Measurements from ENCODE around the gene RABGAP1L. TPM values are rescaled to one million over a fixed set of nuclear protein-coding genes. Genes with fewer than 3 reads are reported as not detected.
"Not testable (repeated sequence)": the region's sequence is repeated elsewhere in the genome, so short reads cannot be mapped to it uniquely, and the experiment has no call there.

The RABGAP1L gene
- total RNA-seq, 2 donors from 2014 or later: 51.4 to 124 TPM

DNA sequence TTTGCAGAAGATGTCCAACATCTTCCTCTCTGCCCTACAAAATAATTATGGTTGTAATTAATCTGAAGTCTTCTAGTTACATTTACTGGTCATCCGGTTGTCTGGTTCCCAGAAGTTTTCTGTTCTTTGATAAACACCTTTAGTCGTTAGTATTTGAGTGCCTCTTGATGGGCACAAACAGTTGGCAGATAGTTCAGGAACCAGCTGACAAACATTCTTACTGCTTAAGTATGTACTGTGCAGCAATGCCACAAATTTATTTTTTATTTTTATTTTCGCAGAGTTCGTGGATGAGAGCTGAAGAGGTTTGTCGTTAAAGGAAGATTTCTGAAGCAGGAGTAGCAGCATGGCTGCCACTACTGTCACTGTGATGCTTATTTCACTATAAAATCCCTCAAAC lies 84.7 kb downstream of the RABGAP1L start:
- H3K4me3 ChIP-seq: no peak overlapping the region
- ATAC-seq (no peak), DNase-seq (no peak)
- no peaks in the 10 kb centered on the region for H3K27me3 ChIP-seq
- H3K36me3 ChIP-seq (replicated peaks in 1 of 2; ENCODE audit: insufficient read depth in 1 of 2, low read depth in 2 of 2): no peaks in the 10 kb centered on the region
- WGBS, 2 donors: 75 to 83% methylated on average over 5 of the region's 5 CpGs
- TF ChIP-seq, protein P1, sequence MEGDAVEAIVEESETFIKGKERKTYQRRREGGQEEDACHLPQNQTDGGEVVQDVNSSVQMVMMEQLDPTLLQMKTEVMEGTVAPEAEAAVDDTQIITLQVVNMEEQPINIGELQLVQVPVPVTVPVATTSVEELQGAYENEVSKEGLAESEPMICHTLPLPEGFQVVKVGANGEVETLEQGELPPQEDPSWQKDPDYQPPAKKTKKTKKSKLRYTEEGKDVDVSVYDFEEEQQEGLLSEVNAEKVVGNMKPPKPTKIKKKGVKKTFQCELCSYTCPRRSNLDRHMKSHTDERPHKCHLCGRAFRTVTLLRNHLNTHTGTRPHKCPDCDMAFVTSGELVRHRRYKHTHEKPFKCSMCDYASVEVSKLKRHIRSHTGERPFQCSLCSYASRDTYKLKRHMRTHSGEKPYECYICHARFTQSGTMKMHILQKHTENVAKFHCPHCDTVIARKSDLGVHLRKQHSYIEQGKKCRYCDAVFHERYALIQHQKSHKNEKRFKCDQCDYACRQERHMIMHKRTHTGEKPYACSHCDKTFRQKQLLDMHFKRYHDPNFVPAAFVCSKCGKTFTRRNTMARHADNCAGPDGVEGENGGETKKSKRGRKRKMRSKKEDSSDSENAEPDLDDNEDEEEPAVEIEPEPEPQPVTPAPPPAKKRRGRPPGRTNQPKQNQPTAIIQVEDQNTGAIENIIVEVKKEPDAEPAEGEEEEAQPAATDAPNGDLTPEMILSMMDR (IDR thresholded peaks at IDR 0.05): no peak
- no peak for TF ChIP-seq POLR2A (IDR thresholded peaks at IDR 0.05)
- intact Hi-C loops (cut with DNase I): no loop called here
- no peak overlapping the region for H3K27ac ChIP-seq
- H3K9me3 ChIP-seq: no peaks in the 10 kb centered on the region
- no peaks in the 10 kb centered on the region for H3K4me1 ChIP-seq

DNA sequence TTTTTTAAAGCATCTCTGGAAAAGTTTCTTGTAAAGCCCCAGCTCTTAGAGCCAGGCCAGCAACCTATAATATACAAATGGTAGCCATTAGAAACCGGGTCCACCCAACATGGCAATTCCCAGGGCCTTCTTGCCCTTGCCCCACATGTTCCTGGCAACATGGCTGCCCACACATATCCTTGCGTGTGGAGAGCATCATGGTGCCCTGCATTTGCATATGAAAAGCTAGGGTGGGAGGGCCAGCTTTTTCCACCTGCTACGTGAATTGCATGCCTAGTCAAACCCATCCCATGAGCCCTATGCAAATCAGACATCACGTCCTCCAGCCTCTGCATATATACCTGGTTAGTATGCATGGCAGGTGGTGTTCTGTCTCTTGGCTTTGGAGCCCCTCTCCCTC lies 88.2 kb downstream of the RABGAP1L start:
- 95% methylated on average over 4 of the region's 4 CpGs for WGBS, 2 donors
- intact Hi-C loops (cut with DNase I): no loop called here
- ATAC-seq: no peak

DNA sequence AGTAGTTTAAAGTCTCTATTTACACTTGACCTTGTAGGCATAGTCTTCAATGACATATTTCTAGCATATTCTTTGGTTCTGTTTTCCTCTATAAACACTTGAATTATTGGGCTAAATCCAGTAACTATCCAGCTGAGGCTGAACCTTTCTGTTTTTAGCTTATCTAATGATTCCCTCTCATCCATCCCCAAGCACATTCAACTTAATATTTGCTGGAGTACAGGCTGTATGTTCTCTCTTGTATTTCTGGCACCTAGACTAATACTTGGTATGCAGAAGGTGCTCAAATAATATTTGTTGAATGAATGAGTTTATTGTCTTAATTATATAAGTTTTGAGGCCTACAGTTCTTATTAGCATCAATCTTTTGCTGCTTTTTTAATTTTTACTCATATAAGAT lies 88.7 kb downstream of the RABGAP1L start:
- DNase-seq: no peak
- TF ChIP-seq, protein P1 (IDR thresholded peaks at IDR 0.05): no peak
- TF ChIP-seq POLR2A (IDR thresholded peaks at IDR 0.05): no peak
- intact Hi-C loops (cut with DNase I): no loop called here

More for the DNA sequence above, 88.2 kb downstream of the RABGAP1L start:
- no peaks in the 10 kb centered on the region for H3K4me1 ChIP-seq
- H3K9me3 ChIP-seq: no peaks in the 10 kb centered on the region
- no peak overlapping the region for H3K4me3 ChIP-seq
- TF ChIP-seq, protein P1 (IDR thresholded peaks at IDR 0.05): no peak
- TF ChIP-seq POLR2A (IDR thresholded peaks at IDR 0.05): no peak
- H3K36me3 ChIP-seq (replicated peaks in 1 of 2; ENCODE audit: insufficient read depth in 1 of 2, low read depth in 2 of 2): no peaks in the 10 kb centered on the region
- DNase-seq: no peak
- H3K27me3 ChIP-seq: no peaks in the 10 kb centered on the region
- H3K27ac ChIP-seq: no peak overlapping the region

DNA sequence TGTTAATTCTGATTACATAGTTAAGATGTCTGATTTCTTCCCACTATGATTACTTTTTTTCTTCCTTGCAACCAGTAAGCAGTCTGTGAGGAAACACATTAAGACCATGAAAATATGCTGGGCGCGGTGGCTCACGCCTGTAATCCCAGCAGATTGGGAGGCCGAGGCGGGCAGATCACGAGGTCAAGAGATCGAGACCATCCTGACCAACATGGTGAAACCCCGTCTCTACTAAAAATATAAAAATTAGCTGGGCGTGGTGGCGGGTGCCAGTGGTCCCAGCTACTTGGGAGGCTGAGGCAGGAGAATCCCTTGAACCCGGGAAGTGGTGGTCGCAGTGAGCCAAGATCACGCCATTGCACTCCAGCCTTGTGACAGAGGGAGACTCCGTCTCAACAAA lies 97.1 kb downstream of the RABGAP1L start:
- intact Hi-C loops (cut with DNase I); H3K9me3 ChIP-seq; H3K4me1 ChIP-seq; H3K27ac ChIP-seq; H3K4me3 ChIP-seq; H3K36me3 ChIP-seq (replicated peaks in 1 of 2; ENCODE audit: insufficient read depth in 1 of 2, low read depth in 2 of 2); H3K27me3 ChIP-seq; ATAC-seq; DNase-seq: not testable (repeated sequence)
- 96 to 97% methylated on average over 14 of the region's 14 CpGs for WGBS, 2 donors

More for the DNA sequence above, 88.7 kb downstream of the RABGAP1L start:
- Histone ChIP-seq H3K36me3 (replicated peaks in 1 of 2; ENCODE audit: insufficient read depth in 1 of 2, low read depth in 2 of 2) (no peaks in the 10 kb centered on the region), H3K27ac (no peak overlapping the region), H3K9me3 (no peaks in the 10 kb centered on the region), H3K4me3 (no peak overlapping the region), H3K27me3 (no peaks in the 10 kb centered on the region), H3K4me1 (no peaks in the 10 kb centered on the region)
- no peak for ATAC-seq

DNA sequence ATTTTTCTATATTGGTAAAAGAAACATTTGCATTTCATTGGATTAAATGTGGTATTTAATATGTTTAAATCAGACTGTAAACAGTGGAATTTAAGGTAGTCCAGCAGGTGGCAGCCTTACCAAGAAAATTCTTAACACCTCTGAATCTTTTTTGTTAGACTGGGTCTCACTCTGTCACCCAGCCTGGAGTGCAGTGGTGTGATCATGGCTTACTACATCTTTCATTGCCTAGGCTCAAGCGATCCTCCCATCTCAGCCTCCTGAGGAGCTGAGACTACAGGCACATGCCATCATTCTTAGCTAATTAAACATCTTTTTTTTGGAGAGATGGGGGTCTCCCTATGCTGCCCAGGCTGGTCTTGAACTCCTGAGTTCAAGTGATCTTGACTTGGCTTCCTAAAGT lies 98.8 kb downstream of the RABGAP1L start:
- Histone ChIP-seq H3K4me1 (no peaks in the 10 kb centered on the region), H3K9me3 (no peaks in the 10 kb centered on the region), H3K4me3 (no peak overlapping the region), H3K27ac (no peak overlapping the region), H3K36me3 (replicated peaks in 1 of 2; ENCODE audit: insufficient read depth in 1 of 2, low read depth in 2 of 2) (no peaks in the 10 kb centered on the region), H3K27me3 (no peaks in the 10 kb centered on the region)
- 48 to 54% methylated on average over 1 of the region's 1 CpG for WGBS, 2 donors
- ATAC-seq (no peak), DNase-seq (peak; percentile 16 to 47 (median 40))
- intact Hi-C loops (cut with DNase I): no loop called here
- no peak for TF ChIP-seq POLR2A (IDR thresholded peaks at IDR 0.05)
- TF ChIP-seq, protein P1 (IDR thresholded peaks at IDR 0.05): peak in 6 of 7 experiments; percentile 35 to 60 (median 56)

All from body of pancreas (tissue), 4 donors.